DMS 273 (cell line): ENCODE data around the gene SESN3.

Source experiments
- DNase-seq: peaks from one replicate; lab custom pipeline; 2025; ENCODE audit not compliant: unreplicated experiment; lab: John Stamatoyannopoulos, UW

SESN3 gene

DNA sequence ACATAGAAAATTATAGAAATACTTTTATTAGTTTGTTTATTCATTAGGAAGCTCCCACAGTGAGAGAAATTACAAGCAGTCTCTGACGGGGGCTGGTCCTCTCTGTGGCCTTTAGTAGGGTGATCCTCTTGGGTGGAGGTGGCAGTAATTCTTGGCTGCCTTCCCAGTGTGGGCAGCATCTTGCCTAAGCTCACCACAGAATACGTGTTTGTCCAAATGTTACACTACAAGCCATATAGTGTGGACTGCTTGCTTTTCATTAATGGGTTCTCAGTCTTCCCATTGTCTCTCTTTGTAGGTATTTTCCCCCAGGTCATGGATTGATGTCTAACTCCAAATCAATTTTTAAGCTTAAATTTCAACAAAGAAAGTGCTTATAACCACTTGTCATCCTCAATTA lies 98.0 kb downstream of the SESN3 start:
- DNase-seq: peak; percentile 24

DNA sequence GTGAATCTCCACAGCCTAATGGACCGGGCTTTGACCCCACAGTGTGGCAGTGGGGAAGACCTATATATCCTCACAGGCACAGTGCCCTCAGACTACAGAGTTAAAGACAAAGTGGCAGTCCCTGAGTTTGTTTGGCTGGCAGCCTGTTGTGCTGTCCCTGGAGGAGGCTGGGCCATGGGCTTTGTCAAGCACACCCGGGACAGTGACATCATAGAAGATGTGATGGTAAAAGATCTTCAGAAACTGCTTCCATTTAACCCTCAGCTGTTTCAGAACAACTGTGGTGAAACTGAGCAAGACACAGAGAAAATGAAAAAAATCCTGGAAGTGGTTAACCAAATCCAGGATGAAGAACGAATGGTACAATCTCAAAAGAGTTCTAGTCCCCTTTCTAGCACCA lies 102.4 kb downstream of the SESN3 start:
- no peak for DNase-seq

DNA sequence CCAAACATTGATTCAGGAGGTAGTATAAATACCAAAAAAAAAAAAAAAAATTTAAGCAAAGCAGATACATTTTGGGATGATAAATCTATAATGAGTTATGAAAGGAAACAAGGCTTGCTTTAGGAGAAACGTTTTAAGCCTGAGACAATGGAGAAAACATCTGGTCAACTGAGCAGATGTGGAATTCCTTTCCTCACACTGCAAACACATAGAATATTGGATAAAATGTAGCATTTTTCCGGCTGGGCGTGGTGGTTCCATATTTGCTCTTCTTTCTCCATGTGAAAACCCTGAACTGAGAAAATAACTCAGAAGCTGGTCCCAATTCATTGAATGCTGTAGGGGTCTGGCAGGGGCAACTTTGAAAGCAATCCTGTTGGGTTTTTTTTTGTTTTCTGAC lies 107.4 kb downstream of the SESN3 start:
- DNase-seq: no peak

GRCh38 chr11:95121698-95122097 lies 109.3 kb downstream of the SESN3 start:
- peak; percentile 17 for DNase-seq

- no peak for DNase-seq
Measured at GRCh38 chr11:95119361-95120060, 111.5 kb downstream of the SESN3 start.

DNA sequence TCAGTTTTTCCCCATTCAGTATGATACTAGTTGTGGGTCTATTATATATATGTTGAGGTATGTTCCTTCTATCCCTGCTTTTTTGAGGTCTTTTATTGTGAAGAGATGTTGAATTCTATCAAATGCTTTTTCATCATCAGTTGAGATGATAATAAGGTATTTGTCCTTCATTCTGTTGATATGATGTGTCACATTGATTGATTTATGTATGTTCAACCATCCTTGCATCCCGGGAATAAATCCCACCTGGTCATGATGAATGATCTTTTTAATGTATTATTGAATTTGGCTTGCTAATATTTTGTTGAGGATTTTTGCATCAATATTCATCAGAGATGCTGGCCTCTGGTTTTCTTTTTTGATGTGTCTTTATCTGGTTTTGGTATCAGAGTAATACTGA lies 115.4 kb downstream of the SESN3 start:
- no peak for DNase-seq
